Keratinocyte (primary cell): Measurements from ENCODE around the gene KANK2. TPM values are rescaled to one million over a fixed set of nuclear protein-coding genes. Genes with fewer than 3 reads are reported as not detected.

Experiments
- DNase-seq: peaks from one replicate; pipeline ENCODE4 v3.0.0-alpha.2; 2011; ENCODE audit warnings: low read depth, missing footprints, low spot score
- FAIRE-seq: peaks from 2 replicates; lab custom pipeline; 2011; peaks lifted over from hg19 to GRCh38; lab: Jason Lieb, UNC
- H2AFZ ChIP-seq: 2 replicates; pipeline ENCODE4 v1.6.0; 2012; ENCODE audit warnings: low read length, control low read depth, inconsistent platforms; ENCODE audit not compliant: control insufficient read depth
- H3K27ac ChIP-seq: 2 replicates; pipeline ENCODE4 v1.5.1; 2011; ENCODE audit warnings: low read length; ENCODE audit not compliant: control insufficient read depth, insufficient read depth
- H3K27me3 ChIP-seq: 3 replicates; pipeline ENCODE4 v1.6.0; 2011; ENCODE audit warnings: low read length; ENCODE audit not compliant: control insufficient read depth, insufficient read depth; ENCODE audit errors: extremely low read depth
- H3K36me3 ChIP-seq, 2 experiments: 2 replicates in 1 of 2; 3 replicates in 1 of 2; pipeline ENCODE4 v1.5.1; 2011; ENCODE audit warnings: low read length in 2 of 2, mild to moderate bottlenecking in 1 of 2; ENCODE audit not compliant: control insufficient read depth in 2 of 2, insufficient read depth in 2 of 2; ENCODE audit errors: extremely low read depth in 1 of 2
- H3K4me1 ChIP-seq: 3 replicates; pipeline ENCODE4 v1.5.1; 2011; ENCODE audit warnings: low read length; ENCODE audit not compliant: control insufficient read depth, insufficient read depth; ENCODE audit errors: extremely low read depth
- H3K4me2 ChIP-seq: 3 replicates; pipeline ENCODE4 v1.6.0; 2011; ENCODE audit warnings: low read depth, low read length; ENCODE audit not compliant: control insufficient read depth, insufficient read depth; ENCODE audit errors: extremely low read depth
- H3K4me3 ChIP-seq, 3 experiments: fragments of 200-600 bp in 1 of 3; sonication (generic) in 1 of 3; 2 replicates in 2 of 3; 3 replicates in 1 of 3; pipeline ENCODE4 v1.5.1; 2011 to 2016; ENCODE audit warnings: low read length in 3 of 3, mild to moderate bottlenecking in 3 of 3, control low read depth in 2 of 3, inconsistent platforms in 1 of 3, low read depth in 1 of 3, mixed read lengths in 1 of 3, mixed run types in 1 of 3, moderate library complexity in 1 of 3; ENCODE audit not compliant: control insufficient read depth in 2 of 3, insufficient read depth in 2 of 3; ENCODE audit errors: extremely low read depth in 1 of 3
- H3K79me2 ChIP-seq: 2 replicates; pipeline ENCODE4 v1.6.0; 2012; ENCODE audit warnings: low read length; ENCODE audit not compliant: control insufficient read depth, insufficient read depth
- H3K9ac ChIP-seq: 3 replicates; pipeline ENCODE4 v1.6.0; 2011; ENCODE audit warnings: low read length; ENCODE audit not compliant: control insufficient read depth, insufficient read depth; ENCODE audit errors: extremely low read depth
- H3K9me1 ChIP-seq: 3 replicates; pipeline ENCODE4 v1.6.0; 2011; ENCODE audit warnings: low read length; ENCODE audit not compliant: control insufficient read depth, insufficient read depth; ENCODE audit errors: extremely low read depth
- H3K9me3 ChIP-seq: 2 replicates; pipeline ENCODE4 v1.5.1; 2012; ENCODE audit warnings: low read depth, low read length; ENCODE audit not compliant: control insufficient read depth
- H4K20me1 ChIP-seq: 3 replicates; pipeline ENCODE4 v1.6.0; 2011; ENCODE audit warnings: low read length; ENCODE audit not compliant: control insufficient read depth, insufficient read depth; ENCODE audit errors: extremely low read depth
- EZH2 ChIP-seq: IDR thresholded peaks from one replicate; pipeline ENCODE4 v1.6.1; 2012; ENCODE audit warnings: inconsistent platforms, mild to moderate bottlenecking, low read length, moderate library complexity
- dilution Hi-C: fragments of 300-500 bp; cut with MboI; formaldehyde crosslinking; loops from one replicate; pipeline ENCODE4 v1.7.0; 2020; ENCODE audit warnings: low sequenced_read_pairs; ENCODE audit not compliant: extremely low pct_ligation_motif_present
- polyA plus RNA-seq, 5 experiments: library from polyadenylated mRNA; depleted of rRNA in 3 of 5; stranded (reverse) in 3 of 5; stranded (forward) in 1 of 5; unstranded in 1 of 5; fragments of >200 nt; gene quantifications; 1 replicate in 1 of 5; 2 replicates in 3 of 5; 3 replicates in 1 of 5; pipeline versions ENCODE4 v1.2.1 to v1.2.3, GENCODE V29; 2011 to 2012; ENCODE audit warnings: missing spikeins in 2 of 5, low read depth in 1 of 5, low replicate concordance in 1 of 5
- TF ChIP-seq, protein P1 (sequence below), 3 experiments: IDR thresholded peaks in 1 of 3; conservative IDR thresholded peaks in 1 of 3; optimal IDR thresholded peaks in 1 of 3; 2 replicates in 2 of 3; 3 replicates in 1 of 3; pipeline versions ENCODE3 to v1.5.1; 2011; ENCODE audit warnings: low read length in 3 of 3, mild to moderate bottlenecking in 3 of 3, moderate library complexity in 2 of 3, control low read depth in 1 of 3, inconsistent platforms in 1 of 3; ENCODE audit not compliant: insufficient read depth in 2 of 3; ENCODE audit errors: extremely low read depth in 1 of 3

KANK2 gene
- polyA plus RNA-seq, 1 donor (not counting 4 experiments of a cell fraction or from before 2014, with no cell fraction given) = 2.8 TPM

DNA sequence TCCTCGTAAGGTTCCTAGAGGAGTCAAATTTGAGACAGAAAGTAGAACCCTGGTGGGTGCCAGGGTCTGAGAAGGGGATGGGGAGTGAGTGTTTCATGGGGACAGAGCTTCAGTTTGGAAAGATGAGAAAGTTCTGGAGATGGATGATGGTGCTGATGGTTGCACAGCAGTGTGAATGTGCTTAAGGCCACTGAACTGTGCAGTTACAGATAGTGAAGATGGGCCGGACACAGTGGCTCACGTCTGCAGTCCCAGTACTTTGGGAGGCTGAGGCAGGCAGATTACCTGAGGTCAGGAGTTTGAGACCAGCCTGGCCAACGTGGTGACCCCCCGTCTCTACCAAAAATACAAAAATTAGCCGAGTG is 42.7 kb downstream of the KANK2 start:
- no peaks in the 10 kb centered on the region for H3K27me3 ChIP-seq
- H3K9me1 ChIP-seq = no peaks in the 10 kb centered on the region
- peak overlapping the region; percentile 71 to 85 (median 84) for H3K4me3 ChIP-seq
- peak overlapping the region; percentile 81 for H3K9ac ChIP-seq
- no peak overlapping the region for H2AFZ ChIP-seq
- peaks cover 26% of the 10 kb centered on the region for H3K79me2 ChIP-seq
- no peaks in the 10 kb centered on the region for H3K36me3 ChIP-seq
- no peak overlapping the region for H3K27ac ChIP-seq
- FAIRE-seq = no peak
- peak overlapping the region; percentile 86 for H3K4me2 ChIP-seq
- no peaks in the 10 kb centered on the region for H3K9me3 ChIP-seq
- TF ChIP-seq, protein P1, sequence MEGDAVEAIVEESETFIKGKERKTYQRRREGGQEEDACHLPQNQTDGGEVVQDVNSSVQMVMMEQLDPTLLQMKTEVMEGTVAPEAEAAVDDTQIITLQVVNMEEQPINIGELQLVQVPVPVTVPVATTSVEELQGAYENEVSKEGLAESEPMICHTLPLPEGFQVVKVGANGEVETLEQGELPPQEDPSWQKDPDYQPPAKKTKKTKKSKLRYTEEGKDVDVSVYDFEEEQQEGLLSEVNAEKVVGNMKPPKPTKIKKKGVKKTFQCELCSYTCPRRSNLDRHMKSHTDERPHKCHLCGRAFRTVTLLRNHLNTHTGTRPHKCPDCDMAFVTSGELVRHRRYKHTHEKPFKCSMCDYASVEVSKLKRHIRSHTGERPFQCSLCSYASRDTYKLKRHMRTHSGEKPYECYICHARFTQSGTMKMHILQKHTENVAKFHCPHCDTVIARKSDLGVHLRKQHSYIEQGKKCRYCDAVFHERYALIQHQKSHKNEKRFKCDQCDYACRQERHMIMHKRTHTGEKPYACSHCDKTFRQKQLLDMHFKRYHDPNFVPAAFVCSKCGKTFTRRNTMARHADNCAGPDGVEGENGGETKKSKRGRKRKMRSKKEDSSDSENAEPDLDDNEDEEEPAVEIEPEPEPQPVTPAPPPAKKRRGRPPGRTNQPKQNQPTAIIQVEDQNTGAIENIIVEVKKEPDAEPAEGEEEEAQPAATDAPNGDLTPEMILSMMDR (optimal IDR thresholded peaks at IDR 0.05 in 1 of 3, IDR thresholded peaks at IDR 0.05 in 1 of 3, conservative IDR thresholded peaks at IDR 0.05 in 1 of 3; ENCODE audit: extremely low read depth in 1 of 3, insufficient read depth in 2 of 3, low read length in 3 of 3) = no peak
- TF ChIP-seq EZH2 = no peak
- H4K20me1 ChIP-seq = no peaks in the 10 kb centered on the region
- H3K4me1 ChIP-seq = peaks cover 29% of the 10 kb centered on the region
- DNase-seq = no peak
- dilution Hi-C loops = no loop called here

DNA sequence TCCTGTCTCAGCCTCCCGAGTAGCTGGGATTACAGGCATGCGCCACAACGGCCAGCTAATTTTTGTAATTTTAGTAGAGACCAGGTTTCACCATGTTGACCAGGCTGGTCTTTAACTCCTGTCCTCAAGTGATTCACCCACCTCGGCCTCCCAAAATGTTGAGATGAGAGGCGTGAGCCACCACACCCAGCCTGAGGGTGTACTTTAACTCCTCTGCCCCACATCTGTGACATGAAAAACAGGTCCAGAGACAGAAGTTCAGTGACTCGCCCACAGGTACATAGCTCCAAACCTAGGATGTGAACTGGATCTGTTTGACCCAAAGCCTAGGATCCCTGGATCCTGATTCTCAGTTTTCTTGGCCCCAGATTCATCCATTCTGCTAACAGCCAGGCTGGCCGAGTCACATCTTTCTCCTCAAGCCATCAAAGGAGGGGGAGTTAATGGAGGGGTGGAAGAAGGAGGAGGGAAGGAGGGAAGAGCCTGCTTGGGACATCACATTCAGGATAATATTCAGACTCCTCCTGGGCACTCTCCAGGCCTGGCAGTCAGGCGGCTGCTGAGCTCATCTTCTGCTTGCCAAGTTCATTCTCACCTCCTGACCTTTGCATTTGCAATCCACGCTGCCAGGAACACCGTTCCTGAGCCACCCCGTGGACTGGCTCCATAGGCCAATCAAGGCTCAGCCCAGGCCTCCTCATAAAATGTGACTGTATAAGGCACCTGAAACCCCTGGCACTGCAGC is 44.9 kb downstream of the KANK2 start:
- no peaks in the 10 kb centered on the region for H3K9me1 ChIP-seq
- peak; percentile 23 for FAIRE-seq
- H4K20me1 ChIP-seq = no peaks in the 10 kb centered on the region
- peak overlapping the region; percentile 3 for H3K27ac ChIP-seq
- peaks cover 0 to 5% of the 10 kb centered on the region in 2 experiments for H3K36me3 ChIP-seq
- no peaks in the 10 kb centered on the region for H3K9me3 ChIP-seq
- peak overlapping the region; percentile 38 for H3K4me2 ChIP-seq
- H3K79me2 ChIP-seq = peaks cover 26% of the 10 kb centered on the region
- no peaks in the 10 kb centered on the region for H3K27me3 ChIP-seq
- peaks cover 26% of the 10 kb centered on the region for H3K4me1 ChIP-seq
- TF ChIP-seq, protein P1 (optimal IDR thresholded peaks at IDR 0.05 in 1 of 3, IDR thresholded peaks at IDR 0.05 in 1 of 3, conservative IDR thresholded peaks at IDR 0.05 in 1 of 3; ENCODE audit: extremely low read depth in 1 of 3, insufficient read depth in 2 of 3, low read length in 3 of 3) = no peak
- no peak for TF ChIP-seq EZH2
- H3K9ac ChIP-seq = peak overlapping the region; percentile 9
- dilution Hi-C loops = no loop called here
- no peak overlapping the region for H3K4me3 ChIP-seq
- DNase-seq = no peak
- peak overlapping the region; percentile 34 for H2AFZ ChIP-seq
